IPS DF 6.9 (cell line): Measurements from ENCODE around the gene CD300LG.
"Not testable (repeated sequence)": the region's sequence is repeated elsewhere in the genome, so short reads cannot be mapped to it uniquely, and the experiment has no call there.

Source experiments
- DNase-seq: peaks from one replicate; pipeline ENCODE4 v3.0.0-alpha.2; 2013; ENCODE audit warnings: low read depth, low spot score
- H3K27ac ChIP-seq: one replicate; pipeline ENCODE4 v1.5.1; 2013; ENCODE audit warnings: low read length, control low read depth
- H3K27me3 ChIP-seq: 2 replicates; pipeline ENCODE4 v1.6.1; 2013; ENCODE audit warnings: mild to moderate bottlenecking, low read length; ENCODE audit not compliant: control insufficient read depth, insufficient read depth
- H3K36me3 ChIP-seq: 2 replicates; pipeline ENCODE4 v1.6.1; 2013; ENCODE audit warnings: low read length; ENCODE audit not compliant: control insufficient read depth, insufficient read depth
- H3K4me1 ChIP-seq: 2 replicates; pipeline ENCODE4 v1.6.1; 2013; ENCODE audit warnings: low read length; ENCODE audit not compliant: control insufficient read depth, insufficient read depth
- H3K4me3 ChIP-seq: 2 replicates; pipeline ENCODE4 v1.5.1; 2013; ENCODE audit warnings: mild to moderate bottlenecking, low read length
- H3K9me3 ChIP-seq: 2 replicates; pipeline ENCODE4 v1.6.1; 2013; ENCODE audit warnings: low read length, inconsistent platforms; ENCODE audit not compliant: control insufficient read depth, insufficient read depth
- WGBS: extraction: QIAGEN DNeasy Blood & Tissue Kit; methylation state at CpG from one replicate; pipeline ENCODE4 v1.1.7; 2013; ENCODE audit warnings: mixed read lengths, missing lambda C conversion rate; ENCODE audit not compliant: insufficient read length, insufficient coverage; 5-methylcytosine and 5-hydroxymethylcytosine counted together

CD300LG gene

GRCh38 chr17:43834106-43834505 is 12.9 kb upstream of the CD300LG start:
- H3K27me3 ChIP-seq = no peaks in the 10 kb centered on the region; the same call in 1 of the 2 replicates
- no peak for DNase-seq
- WGBS = no CpG with 5 or more reads among the region's 2 CpGs
- no peaks in the 10 kb centered on the region for H3K9me3 ChIP-seq
- H3K4me1 ChIP-seq = no peaks in the 10 kb centered on the region
- no peak overlapping the region for H3K27ac ChIP-seq
- H3K4me3 ChIP-seq = no peak overlapping the region
- no peaks in the 10 kb centered on the region for H3K36me3 ChIP-seq

GRCh38 chr17:43839670-43840108 is 7.3 kb upstream of the CD300LG start:
- no peaks in the 10 kb centered on the region for H3K36me3 ChIP-seq
- H3K27me3 ChIP-seq = no peaks in the 10 kb centered on the region
- no peak overlapping the region for H3K27ac ChIP-seq
- DNase-seq = no peak
- H3K9me3 ChIP-seq = no peaks in the 10 kb centered on the region
- no peaks in the 10 kb centered on the region for H3K4me1 ChIP-seq
- WGBS = no CpG with 5 or more reads among the region's 7 CpGs
- no peak overlapping the region for H3K4me3 ChIP-seq

GRCh38 chr17:43840814-43841213 is 6.2 kb upstream of the CD300LG start:
- Histone ChIP-seq H3K9me3 (no peaks in the 10 kb centered on the region), H3K4me3 (no peak overlapping the region), H3K36me3 (no peaks in the 10 kb centered on the region), H3K4me1 (no peaks in the 10 kb centered on the region), H3K27ac (no peak overlapping the region), H3K27me3 (no peaks in the 10 kb centered on the region)
- no peak for DNase-seq
- no CpG with 5 or more reads among the region's 4 CpGs for WGBS

- H3K36me3 ChIP-seq = no peaks in the 10 kb centered on the region
- WGBS = no CpG with 5 or more reads among the region's 4 CpGs
- no peaks in the 10 kb centered on the region for H3K9me3 ChIP-seq
- no peak for DNase-seq
- no peaks in the 10 kb centered on the region for H3K27me3 ChIP-seq
- no peak overlapping the region for H3K27ac ChIP-seq
- no peak overlapping the region for H3K4me3 ChIP-seq
- no peaks in the 10 kb centered on the region for H3K4me1 ChIP-seq
Measured at GRCh38 chr17:43841282-43841681, 5.7 kb upstream of the CD300LG start.

GRCh38 chr17:43842091-43842974 is 4.6 kb upstream of the CD300LG start:
- not testable (repeated sequence) for H3K4me1 ChIP-seq, H3K27ac ChIP-seq, DNase-seq, H3K27me3 ChIP-seq, H3K9me3 ChIP-seq, H3K36me3 ChIP-seq, H3K4me3 ChIP-seq
- WGBS = 100% methylated on average over 6 of the region's 54 CpGs

- Histone ChIP-seq H3K27me3 (no peaks in the 10 kb centered on the region), H3K36me3 (no peaks in the 10 kb centered on the region), H3K4me3 (no peak overlapping the region), H3K4me1 (peaks cover 4% of the 10 kb centered on the region; the same call in 1 of the 2 replicates), H3K27ac (no peak overlapping the region), H3K9me3 (no peaks in the 10 kb centered on the region)
- WGBS = no CpG with 5 or more reads among the region's 7 CpGs
- no peak for DNase-seq
Measured at GRCh38 chr17:43842975-43843325, 4.0 kb upstream of the CD300LG start.

GRCh38 chr17:43844241-43844640 is 2.7 kb upstream of the CD300LG start:
- Histone ChIP-seq H3K27me3 (no peaks in the 10 kb centered on the region), H3K27ac (no peak overlapping the region), H3K4me3 (no peak overlapping the region), H3K36me3 (no peaks in the 10 kb centered on the region), H3K4me1 (peaks cover 4% of the 10 kb centered on the region; the same call in 1 of the 2 replicates), H3K9me3 (no peaks in the 10 kb centered on the region)
- no peak for DNase-seq
- no CpG with 5 or more reads among the region's 5 CpGs for WGBS

- no peak for DNase-seq
- Histone ChIP-seq H3K4me3 (no peak overlapping the region), H3K36me3 (no peaks in the 10 kb centered on the region), H3K27me3 (no peaks in the 10 kb centered on the region), H3K27ac (no peak overlapping the region), H3K9me3 (no peaks in the 10 kb centered on the region), H3K4me1 (peaks cover 4% of the 10 kb centered on the region; the same call in 1 of the 2 replicates)
- WGBS = no CpG with 5 or more reads among the region's 4 CpGs
Measured at GRCh38 chr17:43845766-43846165, 1.2 kb upstream of the CD300LG start.

- Histone ChIP-seq H3K4me1 (peaks cover 4% of the 10 kb centered on the region; the same call in 1 of the 2 replicates), H3K9me3 (no peaks in the 10 kb centered on the region), H3K36me3 (no peaks in the 10 kb centered on the region), H3K27me3 (no peaks in the 10 kb centered on the region), H3K27ac (no peak overlapping the region), H3K4me3 (no peak overlapping the region)
- DNase-seq = peak; percentile 82
- WGBS = no CpG with 5 or more reads among the region's 13 CpGs
Measured at GRCh38 chr17:43846221-43846712, 709 bp upstream of the CD300LG start.

- H3K27ac ChIP-seq = no peak overlapping the region
- DNase-seq = no peak
- no CpG with 5 or more reads among the region's 10 CpGs for WGBS
Measured at GRCh38 chr17:43848601-43849000, 1.6 kb downstream of the CD300LG start.

More at GRCh38 chr17:43848601-43849000, 1.6 kb downstream of the CD300LG start:
- H3K9me3 ChIP-seq = no peaks in the 10 kb centered on the region
- no peaks in the 10 kb centered on the region for H3K36me3 ChIP-seq
- H3K27me3 ChIP-seq = no peaks in the 10 kb centered on the region
- H3K4me1 ChIP-seq = peaks cover 4% of the 10 kb centered on the region; the same call in 1 of the 2 replicates
- H3K4me3 ChIP-seq = no peak overlapping the region
